RWPE1 (cell line): ENCODE results near the gene COLGALT1.

ENCODE experiments used
- CTCF ChIA-PET: fragments of 350-600 bp; sonication (Branson Sonifier 250); formaldehyde crosslinking; extraction: SDS; loops from one replicate; lab custom pipeline; 2021; lab: Yijun Ruan, JAX
- POLR2A ChIA-PET: fragments of 400-600 bp; formaldehyde crosslinking; extraction: SDS; loops from one replicate; lab custom pipeline; 2020; ENCODE audit warnings: antibody characterized with exemption; ENCODE audit not compliant: low non-redundant PET; lab: Yijun Ruan, JAX
- DNase-seq: peaks from one replicate; pipeline ENCODE4 v3.0.0; 2012; ENCODE audit warnings: low spot score
- H3K27ac ChIP-seq: fragments of 450-650 bp; 2 replicates; pipeline ENCODE4 v1.5.1; 2017
- TF ChIP-seq, protein P1 (sequence below): fragments of 450-650 bp; conservative IDR thresholded peaks from 2 replicates; pipeline ENCODE4 v1.5.1; 2017; ENCODE audit warnings: low read depth, mild to moderate bottlenecking

The COLGALT1 gene

DNA sequence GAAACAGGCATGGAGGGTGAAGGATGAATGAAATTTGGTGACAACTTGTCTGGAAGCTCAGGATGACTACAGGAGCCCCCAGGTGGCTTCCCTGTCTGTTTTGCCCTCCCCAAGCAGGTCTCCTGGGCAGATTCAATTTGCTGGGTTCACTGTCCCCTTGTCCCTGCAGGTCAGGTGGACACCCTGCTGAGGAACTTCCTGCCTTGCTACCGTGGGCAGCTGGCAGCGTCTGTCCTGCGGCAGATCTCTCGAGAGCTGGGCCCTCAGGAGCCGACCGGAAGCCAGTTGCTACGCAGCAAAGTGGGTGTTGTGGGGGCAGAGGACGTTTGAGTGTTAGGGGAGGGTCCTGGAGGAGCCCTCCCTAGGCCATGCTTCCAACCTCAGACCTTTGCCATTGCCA is 24.9 kb upstream of the COLGALT1 start:
- TF ChIP-seq, protein P1, sequence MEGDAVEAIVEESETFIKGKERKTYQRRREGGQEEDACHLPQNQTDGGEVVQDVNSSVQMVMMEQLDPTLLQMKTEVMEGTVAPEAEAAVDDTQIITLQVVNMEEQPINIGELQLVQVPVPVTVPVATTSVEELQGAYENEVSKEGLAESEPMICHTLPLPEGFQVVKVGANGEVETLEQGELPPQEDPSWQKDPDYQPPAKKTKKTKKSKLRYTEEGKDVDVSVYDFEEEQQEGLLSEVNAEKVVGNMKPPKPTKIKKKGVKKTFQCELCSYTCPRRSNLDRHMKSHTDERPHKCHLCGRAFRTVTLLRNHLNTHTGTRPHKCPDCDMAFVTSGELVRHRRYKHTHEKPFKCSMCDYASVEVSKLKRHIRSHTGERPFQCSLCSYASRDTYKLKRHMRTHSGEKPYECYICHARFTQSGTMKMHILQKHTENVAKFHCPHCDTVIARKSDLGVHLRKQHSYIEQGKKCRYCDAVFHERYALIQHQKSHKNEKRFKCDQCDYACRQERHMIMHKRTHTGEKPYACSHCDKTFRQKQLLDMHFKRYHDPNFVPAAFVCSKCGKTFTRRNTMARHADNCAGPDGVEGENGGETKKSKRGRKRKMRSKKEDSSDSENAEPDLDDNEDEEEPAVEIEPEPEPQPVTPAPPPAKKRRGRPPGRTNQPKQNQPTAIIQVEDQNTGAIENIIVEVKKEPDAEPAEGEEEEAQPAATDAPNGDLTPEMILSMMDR: no peak
- H3K27ac ChIP-seq: no peak overlapping the region

DNA sequence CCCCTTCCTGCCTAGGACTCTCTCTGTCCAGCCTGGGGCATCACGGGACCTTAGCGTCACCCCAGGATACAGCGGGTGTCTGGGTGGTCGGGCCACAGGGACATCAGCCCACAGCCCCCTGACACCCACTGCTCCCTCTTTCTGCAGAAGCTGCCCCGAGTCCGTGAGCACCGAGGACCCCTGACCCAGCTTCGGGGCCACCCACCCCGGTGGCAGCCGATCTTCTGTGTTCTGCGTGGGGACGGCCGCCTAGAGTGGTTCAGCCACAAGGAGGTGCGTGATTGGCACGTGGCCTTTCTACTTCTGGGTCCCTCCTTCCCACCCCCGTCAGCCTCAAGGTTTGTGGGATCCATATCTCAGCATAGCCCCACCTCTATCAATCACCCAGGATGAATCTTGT is 23.3 kb upstream of the COLGALT1 start:
- no peak for DNase-seq
- TF ChIP-seq, protein P1: no peak
- H3K27ac ChIP-seq: no peak overlapping the region
- POLR2A ChIA-PET: no interaction called here
- CTCF ChIA-PET: interaction anchor here (0.6 kb wide), 1 partner anchor 9 kb away, joined by 5 read pairs; no protein-coding TSS in a partner anchor

More for the DNA sequence above, 24.9 kb upstream of the COLGALT1 start:
- CTCF ChIA-PET: interaction anchor here (0.6 kb wide), 1 partner anchor 209 kb away, joined by 3 read pairs; no protein-coding TSS in a partner anchor
- POLR2A ChIA-PET: no interaction called here
- DNase-seq: no peak

DNA sequence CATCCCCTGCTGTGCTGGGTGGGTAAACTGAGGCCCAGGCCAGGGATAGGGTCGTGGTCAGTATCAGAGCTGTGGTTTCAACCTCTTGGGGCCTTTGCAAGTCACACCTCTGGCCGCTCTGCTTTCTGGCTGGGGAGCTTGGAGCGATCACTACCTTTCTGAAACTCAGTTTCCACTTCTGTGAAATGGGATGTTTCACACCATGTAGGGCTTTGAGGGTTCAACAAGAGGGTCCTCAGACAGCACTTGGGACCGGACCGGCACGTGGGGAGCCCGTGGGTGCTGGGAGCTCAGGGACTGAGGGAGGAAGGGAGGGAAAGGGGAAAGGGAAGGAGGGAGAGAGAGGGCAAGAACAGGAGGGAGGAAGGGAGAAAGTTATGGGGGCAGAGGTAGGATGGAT is 22.9 kb upstream of the COLGALT1 start:
- CTCF ChIA-PET: interaction anchor here (0.6 kb wide), 1 partner anchor 9 kb away, joined by 5 read pairs; no protein-coding TSS in a partner anchor
- POLR2A ChIA-PET: interaction anchor here (0.6 kb wide), 1 partner anchor 73 kb away, joined by 3 read pairs; no protein-coding TSS in a partner anchor
- TF ChIP-seq, protein P1: no peak
- no peak for DNase-seq
- no peak overlapping the region for H3K27ac ChIP-seq

DNA sequence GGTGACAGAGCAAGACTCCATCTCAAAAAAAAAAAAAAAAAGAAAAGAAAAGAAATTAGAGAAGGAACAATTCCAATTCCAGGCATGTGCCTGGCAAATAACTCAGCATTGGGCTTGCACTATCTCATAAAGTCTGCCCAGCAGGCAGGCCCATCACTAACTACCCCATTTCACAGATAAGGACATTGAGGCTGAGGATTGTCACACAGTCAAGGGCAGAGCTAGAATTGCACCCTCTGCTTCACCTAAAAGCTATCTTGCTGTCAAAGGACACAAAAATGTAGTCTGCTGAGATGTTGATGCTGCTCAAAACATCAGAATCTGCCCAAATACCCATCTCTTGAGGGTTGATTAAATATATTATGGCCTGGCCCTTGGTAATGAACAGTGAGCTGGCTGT is 20.7 kb upstream of the COLGALT1 start:
- H3K27ac ChIP-seq: no peak overlapping the region
- no peak for DNase-seq
- ChIA-PET CTCF (no interaction called here), POLR2A (no interaction called here)
- TF ChIP-seq, protein P1: no peak

DNA sequence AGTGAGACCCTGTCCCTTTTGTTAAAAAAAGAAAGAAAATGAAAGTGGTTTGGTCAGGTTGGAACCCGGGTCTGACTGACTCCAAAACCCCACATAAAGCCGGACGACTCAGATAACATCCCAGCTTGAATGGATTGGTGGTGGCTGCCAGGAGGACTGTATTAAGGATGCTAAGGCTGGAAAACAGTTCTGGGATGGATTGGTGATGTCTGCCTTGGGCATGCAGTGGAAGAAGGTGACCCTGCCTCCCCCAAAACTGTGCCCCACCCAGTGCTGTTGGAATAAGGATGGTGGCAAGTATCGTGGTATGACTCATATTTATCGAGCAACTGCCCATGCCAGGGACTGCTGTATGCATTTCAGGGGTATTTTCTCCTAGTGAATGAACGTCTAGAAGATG is 18.5 kb upstream of the COLGALT1 start:
- ChIA-PET POLR2A (no interaction called here), CTCF (interaction anchor here (0.5 to 1.3 kb wide), 2 partner anchors 36 to 168 kb away, joined by 3 read pairs; no protein-coding TSS in a partner anchor)
- no peak overlapping the region for H3K27ac ChIP-seq
- TF ChIP-seq, protein P1: no peak
- DNase-seq: no peak

DNA sequence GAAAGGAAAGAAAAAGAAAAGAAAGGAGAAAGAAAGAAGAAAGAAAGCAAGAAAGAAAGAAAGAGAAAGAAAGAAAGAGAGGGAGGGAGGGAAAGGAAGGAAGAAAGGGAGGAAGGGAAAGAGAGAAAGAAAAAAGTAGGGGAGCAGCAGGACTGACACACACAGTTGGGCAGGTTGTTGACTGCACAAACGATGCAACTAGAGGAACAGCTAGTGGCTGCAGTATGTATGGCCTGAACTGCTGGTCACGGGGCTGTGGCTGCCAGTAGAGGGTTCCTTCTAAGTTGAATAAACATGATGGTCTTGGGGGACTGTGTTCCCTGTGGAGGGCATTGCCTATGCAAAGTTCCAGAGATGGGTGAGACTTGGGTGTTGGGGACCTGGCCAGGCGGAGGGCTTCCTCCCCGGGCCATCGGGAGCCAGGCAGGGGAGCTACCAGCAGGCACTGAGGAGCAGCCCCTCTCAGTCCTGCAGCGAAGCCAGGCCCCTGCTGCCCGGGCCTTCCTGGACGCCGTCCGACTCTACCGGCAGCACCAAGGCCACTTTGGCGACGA is 16.7 kb upstream of the COLGALT1 start:
- H3K27ac ChIP-seq: no peak overlapping the region
- no peak for DNase-seq
- ChIA-PET CTCF (interaction anchor here (1.0 to 1.6 kb wide), 2 partner anchors 21 to 228 kb away, joined by 8 read pairs; no protein-coding TSS in a partner anchor), POLR2A (no interaction called here)
- TF ChIP-seq, protein P1: no peak
